RWPE2 (cell line): Measurements from ENCODE around the gene PRKACB.

Source experiments
- ATAC-seq: fragments of 200-7000 bp; cut with Tn5 transposase; 3 replicates; pipeline ENCODE4 v1.9.1; 2021; ENCODE audit warnings: low read depth
- DNase-seq: peaks from one replicate; pipeline ENCODE4 v3.0.0-alpha.2; 2020; ENCODE audit warnings: low spot score
- H3K27ac ChIP-seq: fragments of 450-650 bp; 2 replicates; pipeline ENCODE4 v1.5.1; 2017; ENCODE audit warnings: mild to moderate bottlenecking; ENCODE audit not compliant: poor library complexity, severe bottlenecking
- H3K27me3 ChIP-seq: fragments of 250-450 bp; sonication (Bioruptor Pico); 2 replicates; pipeline ENCODE4 v1.5.1; 2021; ENCODE audit warnings: mild to moderate bottlenecking, moderate library complexity; ENCODE audit not compliant: insufficient read depth, poor library complexity, severe bottlenecking
- H3K36me3 ChIP-seq: fragments of 250-450 bp; sonication (Bioruptor Pico); 2 replicates; pipeline ENCODE4 v1.5.1; 2020; ENCODE audit warnings: low read depth, mild to moderate bottlenecking, moderate library complexity
- H3K4me1 ChIP-seq: fragments of 250-450 bp; sonication (Bioruptor Pico); 2 replicates; pipeline ENCODE4 v1.5.1; 2021; ENCODE audit warnings: mild to moderate bottlenecking, moderate library complexity; ENCODE audit not compliant: insufficient read depth, poor library complexity, severe bottlenecking
- H3K4me3 ChIP-seq: fragments of 250-450 bp; sonication (Bioruptor Pico); 2 replicates; pipeline ENCODE4 v1.5.1; 2021; ENCODE audit warnings: mild to moderate bottlenecking, moderate library complexity; ENCODE audit not compliant: severe bottlenecking
- H3K9me3 ChIP-seq: fragments of 250-450 bp; sonication (Bioruptor Pico); 2 replicates; pipeline ENCODE4 v1.5.1; 2021; ENCODE audit warnings: mild to moderate bottlenecking, moderate library complexity; ENCODE audit not compliant: severe bottlenecking
- CTCF ChIP-seq: fragments of 450-650 bp; IDR thresholded peaks from one replicate; pipeline ENCODE4 v1.5.1; 2017; ENCODE audit warnings: mild to moderate bottlenecking, moderate library complexity; ENCODE audit not compliant: poor library complexity, severe bottlenecking

Gene PRKACB

DNA sequence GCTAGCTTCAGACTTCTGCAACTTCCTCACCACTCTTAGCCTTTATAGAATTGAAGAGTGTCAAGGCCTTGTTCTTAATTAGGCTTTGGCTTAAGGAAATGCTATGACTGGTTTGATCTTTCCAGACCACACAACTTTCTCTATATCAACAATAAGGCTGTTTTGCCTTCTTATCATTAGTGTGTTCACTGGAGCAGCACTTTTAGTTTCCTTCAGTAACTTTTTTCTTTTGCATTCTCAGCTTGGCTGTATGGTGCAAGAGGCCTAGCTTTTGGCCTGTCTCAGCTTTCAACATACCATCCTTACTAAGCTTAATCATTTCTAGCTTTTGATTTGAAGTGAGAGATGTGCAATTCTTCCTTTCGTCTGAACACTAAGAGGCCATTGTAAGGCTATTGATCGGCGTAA lies 8.6 kb downstream of the PRKACB start:
- Histone ChIP-seq H3K4me1 (peaks cover 15% of the 10 kb centered on the region), H3K27me3 (no peaks in the 10 kb centered on the region), H3K4me3 (no peak overlapping the region), H3K36me3 (no peaks in the 10 kb centered on the region), H3K9me3 (no peaks in the 10 kb centered on the region), H3K27ac (no peak overlapping the region)
- ATAC-seq = no peak
- no peak for TF ChIP-seq CTCF
- no peak for DNase-seq

- Histone ChIP-seq H3K27ac (peak overlapping the region; percentile 18), H3K36me3 (no peaks in the 10 kb centered on the region), H3K27me3 (no peaks in the 10 kb centered on the region), H3K4me1 (peaks cover 15% of the 10 kb centered on the region), H3K4me3 (no peak overlapping the region), H3K9me3 (no peaks in the 10 kb centered on the region)
- no peak for DNase-seq
- ATAC-seq = no peak
- no peak for TF ChIP-seq CTCF
Measured at GRCh38 chr1:84155517-84155916, 11.4 kb downstream of the PRKACB start.

DNA sequence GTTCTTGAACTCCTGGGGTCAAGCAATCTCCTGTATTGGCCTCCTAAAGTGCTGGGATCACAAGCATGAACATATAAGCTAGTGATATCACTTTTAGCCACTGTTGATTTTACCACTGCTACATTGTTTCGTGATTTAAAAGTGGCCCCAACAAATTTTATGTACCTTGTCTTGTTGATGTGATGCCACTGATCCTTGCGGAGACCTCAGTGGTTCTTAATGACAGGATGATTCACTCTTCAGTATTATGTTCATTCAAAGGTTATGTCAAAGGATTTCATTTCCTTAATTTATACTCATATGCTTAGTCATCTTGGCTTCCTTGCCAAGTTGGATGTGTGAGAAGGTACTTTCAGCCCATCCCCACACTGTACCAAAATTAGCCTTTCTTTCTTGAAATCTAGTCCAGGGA lies 12.1 kb downstream of the PRKACB start:
- ATAC-seq (peak; percentile 99), DNase-seq (no peak)
- H3K4me3 ChIP-seq = no peak overlapping the region
- peak overlapping the region; percentile 18 for H3K27ac ChIP-seq
- no peaks in the 10 kb centered on the region for H3K36me3 ChIP-seq
- no peaks in the 10 kb centered on the region for H3K9me3 ChIP-seq
- TF ChIP-seq CTCF = no peak
- H3K4me1 ChIP-seq = peaks cover 15% of the 10 kb centered on the region
- H3K27me3 ChIP-seq = no peaks in the 10 kb centered on the region

GRCh38 chr1:84159533-84160240 lies 15.6 kb downstream of the PRKACB start:
- ATAC-seq = no peak
- no peak overlapping the region for H3K27ac ChIP-seq

More at GRCh38 chr1:84159533-84160240, 15.6 kb downstream of the PRKACB start:
- DNase-seq = no peak
- H3K27me3 ChIP-seq = no peaks in the 10 kb centered on the region
- H3K9me3 ChIP-seq = no peaks in the 10 kb centered on the region
- no peaks in the 10 kb centered on the region for H3K36me3 ChIP-seq
- no peak overlapping the region for H3K4me3 ChIP-seq
- TF ChIP-seq CTCF = no peak
- H3K4me1 ChIP-seq = peaks cover 19% of the 10 kb centered on the region
